ENCODE data around the gene SLC25A53.
A peak's percentile ranks its signal among the peaks of the same experiment; 100 is the strongest.

Gene SLC25A53

GRCh38 chrX:104098919-104099318, 57.9 kb downstream of the SLC25A53 start:
- ATAC-seq (ENCODE audit: low read depth) (no peak), DNase-seq (ENCODE audit: low spot score) (no peak)
- TF ChIP-seq CTCF (IDR thresholded peaks at IDR 0.05; ENCODE audit: poor library complexity, severe bottlenecking), result no peak
- no peaks in the 10 kb centered on the region for H3K9me3 ChIP-seq (ENCODE audit: severe bottlenecking)
- no peaks in the 10 kb centered on the region for H3K4me1 ChIP-seq (ENCODE audit: insufficient read depth, poor library complexity, severe bottlenecking)
- no peaks in the 10 kb centered on the region for H3K36me3 ChIP-seq (ENCODE audit: low read depth)
- H3K27me3 ChIP-seq (ENCODE audit: insufficient read depth, poor library complexity, severe bottlenecking), result no peaks in the 10 kb centered on the region
- H3K27ac ChIP-seq (ENCODE audit: poor library complexity, severe bottlenecking), result no peak overlapping the region
- H3K4me3 ChIP-seq (ENCODE audit: severe bottlenecking), result no peak overlapping the region

- H3K27ac ChIP-seq (ENCODE audit: poor library complexity, severe bottlenecking), result no peak overlapping the region
- peak; percentile 54; the same call in 2 of the 3 replicates for ATAC-seq (ENCODE audit: low read depth)
Observed at GRCh38 chrX:104098151-104098808, 58.5 kb downstream of the SLC25A53 start.

GRCh38 chrX:104085919-104086318, 70.9 kb downstream of the SLC25A53 start:
- no peaks in the 10 kb centered on the region for H3K27me3 ChIP-seq (ENCODE audit: insufficient read depth, poor library complexity, severe bottlenecking)
- no peak overlapping the region for H3K4me3 ChIP-seq (ENCODE audit: severe bottlenecking)
- no peaks in the 10 kb centered on the region for H3K36me3 ChIP-seq (ENCODE audit: low read depth)
- no peak for ATAC-seq (ENCODE audit: low read depth)
- no peak overlapping the region for H3K27ac ChIP-seq (ENCODE audit: poor library complexity, severe bottlenecking)
- no peaks in the 10 kb centered on the region for H3K9me3 ChIP-seq (ENCODE audit: severe bottlenecking)
- no peaks in the 10 kb centered on the region for H3K4me1 ChIP-seq (ENCODE audit: insufficient read depth, poor library complexity, severe bottlenecking)
- TF ChIP-seq CTCF (IDR thresholded peaks at IDR 0.05; ENCODE audit: poor library complexity, severe bottlenecking), result no peak
- no peak for DNase-seq (ENCODE audit: low spot score)

More at GRCh38 chrX:104098151-104098808, 58.5 kb downstream of the SLC25A53 start:
- DNase-seq (ENCODE audit: low spot score), result no peak
- H3K4me3 ChIP-seq (ENCODE audit: severe bottlenecking), result no peak overlapping the region
- TF ChIP-seq CTCF (IDR thresholded peaks at IDR 0.05; ENCODE audit: poor library complexity, severe bottlenecking), result peak; percentile 69
- no peaks in the 10 kb centered on the region for H3K9me3 ChIP-seq (ENCODE audit: severe bottlenecking)
- no peaks in the 10 kb centered on the region for H3K36me3 ChIP-seq (ENCODE audit: low read depth)
- no peaks in the 10 kb centered on the region for H3K27me3 ChIP-seq (ENCODE audit: insufficient read depth, poor library complexity, severe bottlenecking)
- H3K4me1 ChIP-seq (ENCODE audit: insufficient read depth, poor library complexity, severe bottlenecking), result no peaks in the 10 kb centered on the region

- Histone ChIP-seq H3K4me3 (ENCODE audit: severe bottlenecking) (no peak overlapping the region), H3K27ac (ENCODE audit: poor library complexity, severe bottlenecking) (no peak overlapping the region), H3K4me1 (ENCODE audit: insufficient read depth, poor library complexity, severe bottlenecking) (no peaks in the 10 kb centered on the region), H3K9me3 (ENCODE audit: severe bottlenecking) (no peaks in the 10 kb centered on the region), H3K27me3 (ENCODE audit: insufficient read depth, poor library complexity, severe bottlenecking) (no peaks in the 10 kb centered on the region), H3K36me3 (ENCODE audit: low read depth) (no peaks in the 10 kb centered on the region)
- DNase-seq (ENCODE audit: low spot score), result no peak
- no peak for TF ChIP-seq CTCF (IDR thresholded peaks at IDR 0.05; ENCODE audit: poor library complexity, severe bottlenecking)
- ATAC-seq (ENCODE audit: low read depth), result no peak
Observed at GRCh38 chrX:104085477-104085876, 71.3 kb downstream of the SLC25A53 start.

- ATAC-seq (ENCODE audit: low read depth) (no peak), DNase-seq (ENCODE audit: low spot score) (no peak)
- H3K27me3 ChIP-seq (ENCODE audit: insufficient read depth, poor library complexity, severe bottlenecking), result no peaks in the 10 kb centered on the region
- H3K36me3 ChIP-seq (ENCODE audit: low read depth), result no peaks in the 10 kb centered on the region
- TF ChIP-seq CTCF (IDR thresholded peaks at IDR 0.05; ENCODE audit: poor library complexity, severe bottlenecking), result no peak
- H3K4me3 ChIP-seq (ENCODE audit: severe bottlenecking), result no peak overlapping the region
- H3K9me3 ChIP-seq (ENCODE audit: severe bottlenecking), result no peaks in the 10 kb centered on the region
- H3K27ac ChIP-seq (ENCODE audit: poor library complexity, severe bottlenecking), result no peak overlapping the region
- H3K4me1 ChIP-seq (ENCODE audit: insufficient read depth, poor library complexity, severe bottlenecking), result no peaks in the 10 kb centered on the region
Observed at GRCh38 chrX:104084534-104085277, 72.1 kb downstream of the SLC25A53 start.
